Stimulated activated CD8-positive, alpha-beta memory T cell treated with anti-CD3 and anti-CD28 coated beads, Interleukin-4, amount 100 ng/mL, for 1 hour (primary cell): Measurements from ENCODE around the gene ARL6IP4.
"Not testable (repeated sequence)": the region's sequence is repeated elsewhere in the genome, so short reads cannot be mapped to it uniquely, and the experiment has no call there.

Source experiments
- DNase-seq, 2 donors: peaks; one replicate each; pipeline ENCODE4 v3.0.0-alpha.2; 2020; ENCODE audit warnings: low read depth in 2 of 2, low spot score in 1 of 2

The ARL6IP4 gene

DNA sequence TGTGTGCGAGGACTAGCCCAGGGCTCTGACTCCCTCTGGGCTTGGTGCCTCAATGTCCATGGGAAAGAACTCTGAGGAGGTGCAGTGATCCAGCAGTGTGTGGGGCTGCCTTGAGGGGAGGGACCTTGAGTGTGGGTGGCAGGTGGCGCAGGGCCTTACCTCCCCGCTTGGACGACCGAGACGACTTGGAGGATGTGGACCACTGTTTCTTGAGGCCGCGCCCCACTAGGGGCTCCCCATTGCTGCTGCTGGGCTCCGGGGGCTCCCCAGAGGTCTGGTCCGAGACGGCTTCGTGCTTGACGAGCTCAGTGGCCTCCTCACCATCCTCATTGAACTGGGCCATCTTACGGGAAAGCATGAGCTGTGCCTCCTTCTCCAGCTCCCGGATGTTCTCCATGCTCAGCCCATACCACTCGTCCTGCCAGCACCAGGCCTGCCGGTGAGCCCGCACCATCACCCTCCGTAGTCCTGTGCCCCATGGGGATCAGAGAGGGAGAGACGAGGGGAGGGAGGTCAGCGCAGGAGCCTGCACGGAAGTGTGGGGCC is 24.7 kb downstream of the ARL6IP4 start:
- no peak for DNase-seq

- no peak for DNase-seq
These were observed 26.5 kb downstream of the ARL6IP4 start for GRCh38 chr12:123006977-123007376.

DNA sequence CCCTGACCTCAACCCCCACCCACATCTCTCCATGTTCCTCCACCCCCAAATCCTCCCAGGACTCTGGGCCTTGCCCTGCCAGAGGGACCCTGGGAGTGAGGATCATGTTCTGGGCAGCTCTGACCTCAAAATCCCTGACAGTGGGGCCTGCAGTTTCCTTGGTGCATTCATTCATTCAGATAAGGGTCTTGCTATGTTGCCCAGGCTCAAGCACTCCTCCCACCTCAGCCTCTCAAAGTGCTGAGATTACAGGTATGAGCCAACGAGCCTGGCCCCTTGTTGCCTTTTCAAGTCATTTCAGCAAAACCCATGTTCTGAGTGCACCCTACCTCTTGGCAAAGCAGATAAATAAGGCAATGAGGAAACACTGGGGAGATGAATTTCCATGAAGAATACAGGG is 29.6 kb downstream of the ARL6IP4 start:
- no peak for DNase-seq

DNA sequence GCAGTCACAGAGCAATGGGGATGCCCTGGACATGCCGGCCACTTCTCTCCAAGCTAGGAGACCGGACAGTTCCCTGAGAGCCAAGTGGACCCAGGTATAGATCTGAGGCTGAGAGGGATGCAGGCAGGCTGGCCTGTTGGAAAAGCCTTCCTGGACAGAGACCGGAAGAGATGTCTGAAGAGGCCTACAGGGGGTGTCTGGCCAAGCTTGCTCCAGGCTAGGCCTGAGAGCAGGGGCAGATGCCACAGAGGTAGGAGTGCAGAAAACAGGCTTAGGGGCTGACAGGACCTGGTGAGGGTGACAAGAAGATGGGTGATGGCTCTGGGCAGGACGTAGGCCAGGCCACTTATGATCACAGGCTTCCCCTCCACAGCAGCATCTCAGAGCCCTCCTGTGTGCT is 30.2 kb downstream of the ARL6IP4 start:
- no peak for DNase-seq

DNA sequence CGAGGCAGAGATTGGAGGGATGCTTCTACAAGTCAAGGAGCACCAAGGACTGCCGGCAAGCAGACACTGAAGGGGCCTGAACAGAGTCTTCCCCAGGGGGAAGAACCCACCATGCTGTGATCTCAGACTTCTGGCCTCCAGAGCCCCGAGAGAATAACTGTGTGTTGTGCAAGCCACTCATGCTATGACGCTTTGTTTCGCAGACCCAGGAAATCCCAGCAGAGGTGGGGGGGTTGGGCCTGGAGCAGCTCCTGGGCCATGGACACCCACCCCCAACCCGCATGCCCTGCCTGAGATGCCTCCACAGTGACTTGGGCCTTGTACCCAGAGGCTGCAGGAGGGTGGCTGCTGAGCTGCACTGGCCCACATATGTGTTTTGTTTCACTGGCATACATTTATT is 31.2 kb downstream of the ARL6IP4 start:
- DNase-seq = no peak

GRCh38 chr12:123013185-123014095 is 33.0 kb downstream of the ARL6IP4 start:
- DNase-seq = no peak

- not testable (repeated sequence) for DNase-seq
These were observed 34.0 kb downstream of the ARL6IP4 start for GRCh38 chr12:123014473-123014872.

GRCh38 chr12:123017753-123018152 is 37.3 kb downstream of the ARL6IP4 start:
- no peak for DNase-seq

GRCh38 chr12:123019841-123020138 is 39.3 kb downstream of the ARL6IP4 start:
- DNase-seq = no peak

GRCh38 chr12:123021688-123022604 is 41.5 kb downstream of the ARL6IP4 start:
- no peak for DNase-seq

- no peak for DNase-seq
These were observed 42.4 kb downstream of the ARL6IP4 start for GRCh38 chr12:123022846-123023245.

- no peak for DNase-seq
These were observed 44.4 kb downstream of the ARL6IP4 start for GRCh38 chr12:123024819-123025391.

DNA sequence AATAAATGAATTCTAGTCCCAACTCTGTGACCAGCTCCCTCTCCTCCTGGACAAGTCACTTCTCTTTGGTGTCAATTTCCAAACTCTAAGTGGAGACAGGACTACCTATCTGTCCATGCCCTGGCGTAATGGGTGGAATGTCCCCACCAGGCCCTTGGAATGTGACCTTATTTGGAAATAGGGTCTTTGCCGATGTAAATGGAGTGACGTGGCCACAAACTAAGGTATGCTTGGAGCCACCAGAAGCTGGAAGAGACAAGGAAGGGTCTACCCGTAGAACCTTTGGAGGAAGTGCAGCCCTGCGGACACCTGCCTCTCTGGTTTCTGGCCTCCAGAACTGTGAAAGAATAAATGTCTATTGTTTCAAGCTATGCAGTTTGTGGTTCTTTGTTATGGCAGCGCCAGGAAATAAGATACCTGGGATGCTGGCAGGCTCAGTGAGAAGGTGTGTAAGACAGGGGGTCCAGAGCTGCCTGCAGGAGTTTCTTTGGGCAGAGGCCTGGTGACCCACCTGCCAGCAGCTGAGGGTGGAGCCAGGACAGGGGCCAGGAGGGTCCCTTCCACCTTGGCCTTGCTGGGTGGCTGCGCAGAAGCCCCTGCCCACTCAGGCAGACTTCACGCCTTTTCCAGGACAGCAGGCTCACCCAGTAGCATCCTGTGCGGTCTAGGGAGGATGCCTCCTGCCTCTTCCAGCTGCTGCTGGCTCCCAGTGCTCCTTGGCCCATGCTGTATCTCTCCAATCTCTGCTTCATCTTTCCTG is 45.8 kb downstream of the ARL6IP4 start:
- DNase-seq = no peak

DNA sequence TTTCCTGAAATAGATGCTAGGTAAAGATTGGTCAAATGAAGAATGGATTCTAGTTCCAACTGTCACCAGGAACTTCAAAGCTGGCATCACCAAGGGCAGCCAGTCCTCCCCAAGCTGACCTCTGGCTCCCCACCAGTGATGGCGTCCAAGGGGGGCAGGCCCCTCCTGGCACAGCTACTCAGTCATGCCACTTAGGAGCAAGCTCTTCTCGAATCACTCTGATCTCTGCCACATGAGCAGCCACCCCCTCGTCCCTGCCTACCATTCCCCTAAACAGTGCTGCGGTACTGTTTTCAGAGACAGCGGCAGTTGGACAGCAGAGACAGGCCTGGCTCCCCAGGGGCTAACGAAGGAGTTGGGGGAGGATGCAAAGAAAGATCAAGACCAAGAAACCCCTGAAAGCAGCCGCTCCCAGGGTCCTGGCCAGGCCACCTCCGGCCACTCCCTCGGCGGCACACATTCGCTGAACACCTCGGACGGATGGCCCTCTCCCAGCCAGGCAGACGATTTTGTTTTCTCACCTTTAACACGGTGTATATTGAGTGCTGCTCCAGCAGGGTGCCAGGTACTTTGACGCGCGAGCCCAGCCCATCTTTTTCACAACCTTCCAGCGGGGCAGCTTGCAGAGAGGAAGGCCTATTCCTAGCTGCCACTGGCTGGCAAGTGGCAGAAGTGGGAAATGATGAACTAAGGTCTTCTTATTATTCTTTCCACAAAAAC is 47.4 kb downstream of the ARL6IP4 start:
- DNase-seq = no peak

DNA sequence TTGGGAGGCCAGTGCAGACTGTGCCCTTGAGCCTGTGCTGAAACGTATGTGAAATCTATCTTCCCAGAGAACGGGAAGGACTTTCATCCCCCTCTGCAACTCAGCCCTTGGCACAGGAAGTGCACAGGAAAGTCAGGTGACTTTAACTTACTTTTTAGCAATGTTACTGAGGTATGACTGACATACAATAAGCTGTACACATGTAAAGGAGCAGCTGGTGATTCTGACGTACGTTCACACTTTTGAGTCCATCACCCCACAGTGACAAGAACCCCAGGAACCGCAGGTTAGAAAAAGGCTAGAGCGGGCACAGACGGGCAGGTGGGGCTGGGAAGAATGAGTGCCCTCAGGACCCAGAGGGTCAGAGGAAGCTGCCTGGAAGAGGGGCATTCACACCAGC is 48.0 kb downstream of the ARL6IP4 start:
- no peak for DNase-seq

GRCh38 chr12:123029550-123029949 is 49.1 kb downstream of the ARL6IP4 start:
- no peak for DNase-seq

GRCh38 chr12:123030686-123031085 is 50.2 kb downstream of the ARL6IP4 start:
- DNase-seq = no peak

DNA sequence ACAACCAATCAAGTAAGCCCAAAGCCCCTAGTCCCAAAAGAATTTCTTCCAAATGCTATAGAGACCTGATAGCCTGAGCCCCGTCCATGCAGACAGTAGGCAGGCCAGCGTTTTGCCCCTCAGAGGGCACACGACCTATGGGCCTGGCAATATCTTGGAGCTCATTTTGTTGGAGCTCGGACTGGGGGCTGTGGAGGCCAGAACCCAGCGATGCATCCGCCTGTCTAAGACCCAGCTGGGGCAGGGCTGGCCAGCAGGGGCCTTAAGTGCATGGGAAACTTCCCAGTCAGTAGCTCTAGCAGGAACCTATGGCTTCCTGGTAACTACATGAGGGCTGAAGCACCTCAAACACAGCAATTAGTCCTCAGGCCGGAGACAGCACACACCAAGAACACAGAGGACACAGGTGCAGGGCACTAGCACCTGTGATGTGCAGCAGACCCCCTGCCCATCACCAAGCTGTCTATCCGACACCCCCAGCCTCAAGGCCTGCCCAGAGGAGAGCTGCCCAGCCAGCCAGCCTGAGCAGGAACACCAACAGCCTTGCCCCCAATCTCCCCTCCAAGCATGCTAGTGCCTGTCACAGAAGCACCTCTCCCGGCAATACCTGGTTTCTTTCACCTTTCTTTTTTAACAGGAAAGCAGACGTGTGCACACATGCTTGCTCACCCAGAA is 50.8 kb downstream of the ARL6IP4 start:
- no peak for DNase-seq
